DOHH2 (cell line): ENCODE measurements around the gene ATP8B3.

Source experiments
- H3F3A ChIP-seq: fragments of 200-600 bp; sonication (generic), shearing (Covaris generic); 2 replicates; pipeline ENCODE4 v1.6.0; 2016; ENCODE audit warnings: antibody characterized with exemption, mild to moderate bottlenecking; ENCODE audit not compliant: control insufficient read depth, insufficient read depth
- H3K27ac ChIP-seq: fragments of 200-600 bp; sonication (generic); 2 replicates; pipeline ENCODE4 v1.5.1; 2014; ENCODE audit warnings: low read depth, mild to moderate bottlenecking, low read length, moderate library complexity
- H3K27me3 ChIP-seq: fragments of 200-600 bp; sonication (generic); 2 replicates; pipeline ENCODE4 v1.6.1; 2014; ENCODE audit warnings: mild to moderate bottlenecking, low read length, mixed read lengths; ENCODE audit not compliant: control insufficient read depth
- H3K36me3 ChIP-seq: fragments of 200-600 bp; sonication (generic); 2 replicates; pipeline ENCODE4 v1.6.1; 2014; ENCODE audit warnings: mild to moderate bottlenecking, low read length, moderate library complexity, mixed read lengths; ENCODE audit not compliant: control insufficient read depth
- H3K4me1 ChIP-seq: fragments of 200-600 bp; sonication (generic); 2 replicates; pipeline ENCODE4 v1.6.1; 2014; ENCODE audit warnings: mild to moderate bottlenecking, low read length, mixed read lengths; ENCODE audit not compliant: control insufficient read depth
- H3K4me2 ChIP-seq: fragments of 200-600 bp; sonication (generic); 2 replicates; pipeline ENCODE4 v1.6.0; 2014; ENCODE audit warnings: mild to moderate bottlenecking, low read length, moderate library complexity
- H3K4me3 ChIP-seq: fragments of 200-600 bp; sonication (generic); 2 replicates; pipeline ENCODE4 v1.5.1; 2014; ENCODE audit warnings: mild to moderate bottlenecking, low read length, mixed read lengths
- H3K79me2 ChIP-seq: fragments of 200-600 bp; sonication (generic); 2 replicates; pipeline ENCODE4 v1.6.1; 2014; ENCODE audit warnings: mild to moderate bottlenecking, low read length, mixed read lengths; ENCODE audit not compliant: control insufficient read depth
- H3K9me2 ChIP-seq: fragments of 200-600 bp; sonication (generic); replicated peaks from 2 replicates; pipeline ENCODE4 v1.6.1; 2014; ENCODE audit warnings: mild to moderate bottlenecking, low read length, mixed read lengths; ENCODE audit not compliant: control insufficient read depth
- H3K9me3 ChIP-seq: fragments of 200-600 bp; sonication (generic); 2 replicates; pipeline ENCODE4 v1.6.1; 2014; ENCODE audit warnings: antibody characterized with exemption, low read length, mixed read lengths; ENCODE audit not compliant: control insufficient read depth, insufficient read depth
- H4K20me1 ChIP-seq: fragments of 200-600 bp; sonication (generic); 2 replicates; pipeline ENCODE4 v1.6.0; 2014; ENCODE audit warnings: low read depth, mild to moderate bottlenecking, antibody characterized with exemption, low read length, moderate library complexity; ENCODE audit not compliant: control insufficient read depth, insufficient read depth
- CTCF ChIP-seq: fragments of 200-600 bp; sonication (generic); IDR thresholded peaks from one replicate; pipeline ENCODE4 v1.5.1; 2014; ENCODE audit warnings: antibody characterized with exemption, mild to moderate bottlenecking, low read depth, low read length; ENCODE audit not compliant: poor library complexity, severe bottlenecking
- EZH2phosphoT487 ChIP-seq: fragments of 200-600 bp; sonication (generic); IDR thresholded peaks from 2 replicates; pipeline ENCODE4 v1.6.1; 2017; ENCODE audit warnings: borderline replicate concordance, mild to moderate bottlenecking, antibody characterized with exemption, low read length, moderate library complexity, mixed read lengths

ATP8B3 gene

GRCh38 chr19:1754636-1755466, 57.2 kb downstream of the ATP8B3 start:
- H3K27ac ChIP-seq = no peak overlapping the region
- no peaks in the 10 kb centered on the region for H3K79me2 ChIP-seq
- no peaks in the 10 kb centered on the region for H3K9me2 ChIP-seq
- no peak overlapping the region for H3K4me2 ChIP-seq
- H3F3A ChIP-seq = no peaks in the 10 kb centered on the region
- peaks cover 70% of the 10 kb centered on the region for H3K27me3 ChIP-seq
- H3K4me1 ChIP-seq = no peaks in the 10 kb centered on the region
- no peak for TF ChIP-seq CTCF
- no peak for TF ChIP-seq EZH2phosphoT487
- 0 out of 2 replicates have a peak, but pooled peaks cover 3% of the 10 kb centered on the region for H4K20me1 ChIP-seq
- H3K36me3 ChIP-seq = no peaks in the 10 kb centered on the region
- H3K4me3 ChIP-seq = no peak overlapping the region
- no peaks in the 10 kb centered on the region for H3K9me3 ChIP-seq

- Histone ChIP-seq H3K9me2 (no peaks in the 10 kb centered on the region), H3K4me3 (no peak overlapping the region), H3K27me3 (peaks cover 70% of the 10 kb centered on the region), H3K4me1 (no peaks in the 10 kb centered on the region), H3K4me2 (no peak overlapping the region), H3K9me3 (no peaks in the 10 kb centered on the region), H3F3A (no peaks in the 10 kb centered on the region), H4K20me1 (0 out of 2 replicates have a peak, but pooled peaks cover 3% of the 10 kb centered on the region), H3K36me3 (no peaks in the 10 kb centered on the region), H3K27ac (no peak overlapping the region), H3K79me2 (no peaks in the 10 kb centered on the region)
- TF ChIP-seq EZH2phosphoT487 (no peak), CTCF (no peak)
Observed at GRCh38 chr19:1754018-1754635, 57.9 kb downstream of the ATP8B3 start.

- no peak within 1 kb of the TSS for H3K4me3 ChIP-seq
- no peaks in the 10 kb centered on the region for H3F3A ChIP-seq
- no peaks in the 10 kb centered on the region for H3K36me3 ChIP-seq
- H3K79me2 ChIP-seq = no peaks in the 10 kb centered on the region
- 0 out of 2 replicates have a peak, but pooled peaks cover 3% of the 10 kb centered on the region for H4K20me1 ChIP-seq
- H3K27ac ChIP-seq = no peak within 1 kb of the TSS
- H3K9me2 ChIP-seq = no peaks in the 10 kb centered on the region
- H3K4me2 ChIP-seq = no peak within 1 kb of the TSS
- no peaks in the 10 kb centered on the region for H3K9me3 ChIP-seq
- peaks cover 77% of the 10 kb centered on the region for H3K27me3 ChIP-seq
- peaks cover 10% of the 10 kb centered on the region for H3K4me1 ChIP-seq
- TF ChIP-seq CTCF (no peak), EZH2phosphoT487 (no peak)
Observed at GRCh38 chr19:1752757-1753728, 59.0 kb downstream of the ATP8B3 start, which contains the start of gene ONECUT3. TSS of gene ONECUT3 (plus strand) at chr19:1753506. CDS start at chr19:1753663, 157 bp downstream.
